NCI-H345 (cell line): ENCODE measurements around the gene OR2Z1.
"Not testable (repeated sequence)": the region's sequence is repeated elsewhere in the genome, so short reads cannot be mapped to it uniquely, and the experiment has no call there.

Experiments
- DNase-seq: peaks from one replicate; lab custom pipeline; 2025; lab: John Stamatoyannopoulos, UW

The OR2Z1 gene

GRCh38 chr19:8702350-8702749 lies 19.1 kb upstream of the OR2Z1 start:
- DNase-seq = no peak

GRCh38 chr19:8703223-8703622 lies 18.2 kb upstream of the OR2Z1 start:
- DNase-seq = no peak

- not testable (repeated sequence) for DNase-seq
Measured at GRCh38 chr19:8705304-8705703, 16.1 kb upstream of the OR2Z1 start.

- no peak for DNase-seq
Measured at GRCh38 chr19:8705742-8706141, 15.7 kb upstream of the OR2Z1 start.

GRCh38 chr19:8710337-8710736 lies 11.1 kb upstream of the OR2Z1 start:
- not testable (repeated sequence) for DNase-seq

GRCh38 chr19:8722032-8722431 lies 598 bp downstream of the OR2Z1 start:
- DNase-seq = no peak

- no peak for DNase-seq
Measured at GRCh38 chr19:8724276-8724675, 2.8 kb downstream of the OR2Z1 start.

GRCh38 chr19:8731428-8732169 lies 10.2 kb downstream of the OR2Z1 start:
- no peak for DNase-seq

- no peak for DNase-seq
Measured at GRCh38 chr19:8738377-8738776, 16.9 kb downstream of the OR2Z1 start.

- DNase-seq = not testable (repeated sequence)
Measured at GRCh38 chr19:8739291-8740065, 18.0 kb downstream of the OR2Z1 start.

- DNase-seq = not testable (repeated sequence)
Measured at GRCh38 chr19:8767257-8767656, 45.8 kb downstream of the OR2Z1 start.

- DNase-seq = not testable (repeated sequence)
Measured at GRCh38 chr19:8769265-8769664, 47.8 kb downstream of the OR2Z1 start.

- DNase-seq = not testable (repeated sequence)
Measured at GRCh38 chr19:8773587-8773986, 52.2 kb downstream of the OR2Z1 start.
